Common myeloid progenitor, CD34-positive (primary cell): ENCODE data around the gene UROC1.

Source experiments
- CTCF ChIA-PET: fragments of 350-600 bp; sonication (Branson Sonifier 250); formaldehyde crosslinking; loops from one replicate; lab custom pipeline; 2021; ENCODE audit warnings: antibody characterized with exemption; lab: Charles Lee
- POLR2A ChIA-PET: fragments of 350-600 bp; sonication (Branson Sonifier 250); formaldehyde crosslinking; loops from one replicate; lab custom pipeline; 2021; ENCODE audit warnings: antibody characterized with exemption; lab: Charles Lee
- DNase-seq, 3 donors: peaks; one replicate each; pipeline versions ENCODE4 v3.0.0 to v3.0.0-alpha.2; 2013
- H3K27ac ChIP-seq, 2 experiments: 1 replicate in 1 of 2; 2 replicates in 1 of 2; pipeline ENCODE4 v1.7.0; 2013; ENCODE audit warnings: inconsistent platforms in 2 of 2, low read length in 2 of 2, mild to moderate bottlenecking in 2 of 2, low read depth in 1 of 2, moderate library complexity in 1 of 2; ENCODE audit not compliant: severe bottlenecking in 2 of 2, insufficient read depth in 1 of 2, poor library complexity in 1 of 2
- H3K27me3 ChIP-seq, 5 experiments: replicated peaks in 2 of 5; 1 replicate in 3 of 5; 2 replicates in 2 of 5; pipeline versions ENCODE4 v1.6.1 to v1.7.0; 2013; ENCODE audit warnings: low read length in 4 of 5, mild to moderate bottlenecking in 2 of 5, moderate library complexity in 2 of 5, inconsistent platforms in 1 of 5; ENCODE audit not compliant: insufficient read depth in 5 of 5, control insufficient read depth in 4 of 5
- H3K36me3 ChIP-seq, 4 experiments: 1 replicate in 2 of 4; 2 replicates in 2 of 4; pipeline versions ENCODE4 v1.6.1 to v1.7.0; 2013; ENCODE audit warnings: low read length in 3 of 4, control low read depth in 1 of 4, mild to moderate bottlenecking in 1 of 4; ENCODE audit not compliant: control insufficient read depth in 4 of 4, insufficient read depth in 4 of 4
- H3K4me1 ChIP-seq, 4 experiments: 1 replicate in 3 of 4; 2 replicates in 1 of 4; pipeline versions ENCODE4 v1.6.1 to v1.7.1; 2013; ENCODE audit warnings: low read length in 3 of 4, mild to moderate bottlenecking in 3 of 4, control low read depth in 1 of 4, inconsistent platforms in 1 of 4, moderate library complexity in 1 of 4; ENCODE audit not compliant: control insufficient read depth in 4 of 4, insufficient read depth in 4 of 4; ENCODE audit errors: control extremely low read depth in 1 of 4
- H3K4me3 ChIP-seq, 7 experiments: 1 replicate in 4 of 7; 2 replicates in 3 of 7; pipeline versions ENCODE4 v1.5.1 to v1.7.0; 2013; ENCODE audit warnings: mild to moderate bottlenecking in 7 of 7, low read length in 6 of 7, moderate library complexity in 6 of 7, inconsistent platforms in 2 of 7, low read depth in 2 of 7, control low read depth in 1 of 7; ENCODE audit not compliant: insufficient read depth in 4 of 7, control insufficient read depth in 1 of 7; ENCODE audit errors: extremely low read depth in 1 of 7
- H3K9me3 ChIP-seq, 5 experiments: 1 replicate in 4 of 5; 2 replicates in 1 of 5; pipeline versions ENCODE4 v1.6.1 to v1.7.1; 2013; ENCODE audit warnings: low read length in 4 of 5, mild to moderate bottlenecking in 2 of 5, inconsistent platforms in 1 of 5, low read depth in 1 of 5, moderate library complexity in 1 of 5; ENCODE audit not compliant: control insufficient read depth in 4 of 5, insufficient read depth in 2 of 5; ENCODE audit errors: control extremely low read depth in 1 of 5
- whole genome bisulfite sequencing: methylation state at CpG from one replicate; pipeline ENCODE4 v1.1.5; 2013; ENCODE audit not compliant: insufficient coverage; 5-methylcytosine and 5-hydroxymethylcytosine counted together

The UROC1 gene

GRCh38 chr3:126509597-126510307, 7.8 kb downstream of the UROC1 start:
- no peaks in the 10 kb centered on the region for H3K9me3 ChIP-seq
- DNase-seq, result no peak
- H3K27me3 ChIP-seq, result no peaks in the 10 kb centered on the region
- 94% methylated on average over 17 of the region's 18 CpGs for WGBS
- CTCF ChIA-PET, result interaction anchor here (1.2 to 3.8 kb wide), 6 partner anchors 9 to 169 kb away, joined by 3 to 19 read pairs (median 6); no protein-coding TSS in a partner anchor
- no peak overlapping the region for H3K4me3 ChIP-seq
- peaks cover 1 to 15% (median 3%) of the 10 kb centered on the region in 4 experiments for H3K4me1 ChIP-seq
- no peak overlapping the region for H3K27ac ChIP-seq
- H3K36me3 ChIP-seq, result no peaks in the 10 kb centered on the region
- POLR2A ChIA-PET, result no interaction called here

- no peaks in the 10 kb centered on the region for H3K36me3 ChIP-seq
- no peak overlapping the region for H3K27ac ChIP-seq
- H3K27me3 ChIP-seq, result no peaks in the 10 kb centered on the region
- CTCF ChIA-PET, result interaction anchor here (3.8 kb wide), 1 partner anchor 11 kb away, joined by 15 read pairs; no protein-coding TSS in a partner anchor
- DNase-seq, result no peak
- WGBS, result 96% methylated on average over 4 of the region's 4 CpGs
- POLR2A ChIA-PET, result no interaction called here
- no peak overlapping the region for H3K4me3 ChIP-seq
- H3K4me1 ChIP-seq, result peaks cover 1 to 15% (median 3%) of the 10 kb centered on the region in 4 experiments
- no peaks in the 10 kb centered on the region for H3K9me3 ChIP-seq
These were observed 9.0 kb downstream of the UROC1 start for GRCh38 chr3:126508564-126508964.

- ChIA-PET CTCF (interaction anchor here (3.8 kb wide), 1 partner anchor 11 kb away, joined by 15 read pairs; no protein-coding TSS in a partner anchor), POLR2A (no interaction called here)
- H3K9me3 ChIP-seq, result no peaks in the 10 kb centered on the region
- WGBS, result 100% methylated on average over 5 of the region's 9 CpGs
- H3K4me3 ChIP-seq, result no peak overlapping the region
- no peak for DNase-seq
- H3K36me3 ChIP-seq, result no peaks in the 10 kb centered on the region
- peaks cover 1 to 15% (median 3%) of the 10 kb centered on the region in 4 experiments for H3K4me1 ChIP-seq
- H3K27me3 ChIP-seq, result no peaks in the 10 kb centered on the region
- H3K27ac ChIP-seq, result no peak overlapping the region
These were observed 9.7 kb downstream of the UROC1 start for GRCh38 chr3:126507886-126508285.

- ChIA-PET POLR2A (no interaction called here), CTCF (no interaction called here)
- no peaks in the 10 kb centered on the region for H3K36me3 ChIP-seq
- H3K27me3 ChIP-seq, result no peaks in the 10 kb centered on the region
- no peak for DNase-seq
- no peak overlapping the region for H3K27ac ChIP-seq
- WGBS, result 97% methylated on average over 10 of the region's 10 CpGs
- H3K9me3 ChIP-seq, result no peaks in the 10 kb centered on the region
- H3K4me3 ChIP-seq, result no peak overlapping the region
- H3K4me1 ChIP-seq, result peaks cover 0 to 6% (median 3%) of the 10 kb centered on the region in 4 experiments
These were observed 13.9 kb downstream of the UROC1 start for GRCh38 chr3:126503701-126504100.

GRCh38 chr3:126502656-126503055, 14.9 kb downstream of the UROC1 start:
- WGBS, result 100% methylated on average over 1 of the region's 1 CpG
- CTCF ChIA-PET, result no interaction called here
- Histone ChIP-seq H3K36me3 (no peaks in the 10 kb centered on the region), H3K4me3 (no peak overlapping the region), H3K9me3 (no peaks in the 10 kb centered on the region), H3K27ac (no peak overlapping the region), H3K4me1 (peaks cover 0 to 10% (median 4%) of the 10 kb centered on the region in 4 experiments), H3K27me3 (no peaks in the 10 kb centered on the region)
- POLR2A ChIA-PET, result no interaction called here
- no peak for DNase-seq

GRCh38 chr3:126501736-126502135, 15.8 kb downstream of the UROC1 start:
- Histone ChIP-seq H3K27me3 (no peaks in the 10 kb centered on the region), H3K27ac (no peak overlapping the region), H3K9me3 (no peaks in the 10 kb centered on the region), H3K36me3 (no peaks in the 10 kb centered on the region), H3K4me3 (no peak overlapping the region), H3K4me1 (peaks cover 0 to 19% (median 12%) of the 10 kb centered on the region in 4 experiments)
- ChIA-PET CTCF (no interaction called here), POLR2A (no interaction called here)
- WGBS, result 93% methylated on average over 5 of the region's 7 CpGs
- DNase-seq, result no peak

- CTCF ChIA-PET, result no interaction called here
- 93% methylated on average over 2 of the region's 5 CpGs for WGBS
These were observed 16.5 kb downstream of the UROC1 start for GRCh38 chr3:126501054-126501453.

More at GRCh38 chr3:126501054-126501453, 16.5 kb downstream of the UROC1 start:
- Histone ChIP-seq H3K9me3 (no peaks in the 10 kb centered on the region), H3K27me3 (no peaks in the 10 kb centered on the region), H3K4me1 (peaks cover 0 to 24% (median 13%) of the 10 kb centered on the region in 4 experiments), H3K27ac (no peak overlapping the region), H3K36me3 (no peaks in the 10 kb centered on the region), H3K4me3 (no peak overlapping the region)
- no peak for DNase-seq
- POLR2A ChIA-PET, result no interaction called here
